Vagina (tissue), 2 donors: ENCODE results near the gene IYD.

Experiments used
- POLR2A ChIP-seq, 2 donors: fragments of 450-650 bp; IDR thresholded peaks; one replicate each; pipeline ENCODE4 v1.6.1; 2017; ENCODE audit warnings: antibody characterized with exemption in 2 of 2, mild to moderate bottlenecking in 2 of 2, moderate library complexity in 2 of 2
- TF ChIP-seq, protein P1 (sequence below), 3 experiments: fragments of 450-650 bp in 2 of 3; fragments of 200-600 bp in 1 of 3; sonication (generic) in 1 of 3; IDR thresholded peaks; one replicate each; pipeline ENCODE4 v1.5.1; 2017 to 2019; ENCODE audit warnings: antibody characterized with exemption in 3 of 3, mild to moderate bottlenecking in 2 of 3, moderate library complexity in 2 of 3

DNA sequence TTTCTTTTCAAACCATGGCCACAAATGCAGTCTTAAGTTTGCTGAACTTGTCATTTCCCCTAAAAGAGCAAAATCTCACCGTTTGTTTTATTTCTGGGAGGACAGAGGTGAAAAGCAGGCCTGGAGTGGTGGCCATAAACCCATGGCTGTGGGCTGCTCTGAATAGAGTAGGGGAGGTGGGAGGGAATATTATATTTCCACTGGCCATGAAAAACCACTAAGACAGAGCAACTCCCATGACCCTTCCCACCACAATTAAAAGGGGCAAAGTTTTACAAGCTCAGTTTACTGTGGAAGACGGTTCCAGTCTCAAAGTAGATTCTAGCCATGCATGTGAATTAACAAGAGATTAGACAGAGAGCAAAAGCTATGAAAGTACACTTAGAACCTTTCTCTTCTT, 59.0 kb downstream of the IYD start:
- TF ChIP-seq, protein P1, sequence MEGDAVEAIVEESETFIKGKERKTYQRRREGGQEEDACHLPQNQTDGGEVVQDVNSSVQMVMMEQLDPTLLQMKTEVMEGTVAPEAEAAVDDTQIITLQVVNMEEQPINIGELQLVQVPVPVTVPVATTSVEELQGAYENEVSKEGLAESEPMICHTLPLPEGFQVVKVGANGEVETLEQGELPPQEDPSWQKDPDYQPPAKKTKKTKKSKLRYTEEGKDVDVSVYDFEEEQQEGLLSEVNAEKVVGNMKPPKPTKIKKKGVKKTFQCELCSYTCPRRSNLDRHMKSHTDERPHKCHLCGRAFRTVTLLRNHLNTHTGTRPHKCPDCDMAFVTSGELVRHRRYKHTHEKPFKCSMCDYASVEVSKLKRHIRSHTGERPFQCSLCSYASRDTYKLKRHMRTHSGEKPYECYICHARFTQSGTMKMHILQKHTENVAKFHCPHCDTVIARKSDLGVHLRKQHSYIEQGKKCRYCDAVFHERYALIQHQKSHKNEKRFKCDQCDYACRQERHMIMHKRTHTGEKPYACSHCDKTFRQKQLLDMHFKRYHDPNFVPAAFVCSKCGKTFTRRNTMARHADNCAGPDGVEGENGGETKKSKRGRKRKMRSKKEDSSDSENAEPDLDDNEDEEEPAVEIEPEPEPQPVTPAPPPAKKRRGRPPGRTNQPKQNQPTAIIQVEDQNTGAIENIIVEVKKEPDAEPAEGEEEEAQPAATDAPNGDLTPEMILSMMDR (IDR thresholded peaks at IDR 0.05), result no peak
- TF ChIP-seq POLR2A (IDR thresholded peaks at IDR 0.05), result no peak
